Naive thymus-derived CD4-positive, alpha-beta T cell (primary cell): ENCODE data around the gene LRP5. TPM values are rescaled to one million over a fixed set of nuclear protein-coding genes. Genes with fewer than 3 reads are reported as not detected.

Experiments
- ATAC-seq: fragments of 150-1000 bp; cut with Tn5 transposase; 2 replicates; pipeline ENCODE4 v1.10.0; 2021; ENCODE audit warnings: mild to moderate bottlenecking, moderate library complexity
- CTCF ChIA-PET: fragments of 350-600 bp; sonication (Branson Sonifier 250); formaldehyde crosslinking; loops from one replicate; lab custom pipeline; 2021; ENCODE audit warnings: antibody characterized with exemption; lab: Charles Lee
- POLR2A ChIA-PET: fragments of 350-600 bp; sonication (Branson Sonifier 250); formaldehyde crosslinking; loops from one replicate; lab custom pipeline; 2021; ENCODE audit warnings: antibody characterized with exemption, inconsistent platforms; lab: Charles Lee
- DNase-seq, 9 donors: peaks; one replicate each; pipeline versions ENCODE4 v3.0.0 to v3.0.0-alpha.2; 2020 to 2022; ENCODE audit warnings: mixed read lengths in 1 of 9
- H3K27ac ChIP-seq: one replicate; pipeline ENCODE4 v1.7.0; 2013; ENCODE audit warnings: mild to moderate bottlenecking, low read depth, low read length, moderate library complexity
- H3K27me3 ChIP-seq, 2 donors: one replicate each; pipeline ENCODE4 v1.7.0; 2013; ENCODE audit warnings: low read length in 2 of 2, mild to moderate bottlenecking in 2 of 2, moderate library complexity in 2 of 2; ENCODE audit not compliant: control insufficient read depth in 2 of 2, insufficient read depth in 2 of 2
- H3K36me3 ChIP-seq, 3 experiments: 1 replicate in 2 of 3; 2 replicates in 1 of 3; pipeline ENCODE4 v1.7.0; 2013; ENCODE audit warnings: low read length in 3 of 3, mild to moderate bottlenecking in 3 of 3, moderate library complexity in 1 of 3; ENCODE audit not compliant: insufficient read depth in 3 of 3, control insufficient read depth in 2 of 3
- H3K4me1 ChIP-seq, 2 donors: one replicate each; pipeline ENCODE4 v1.7.0; 2013; ENCODE audit warnings: low read length in 2 of 2, mild to moderate bottlenecking in 2 of 2, moderate library complexity in 1 of 2; ENCODE audit not compliant: control insufficient read depth in 2 of 2, insufficient read depth in 2 of 2
- H3K4me3 ChIP-seq: 2 replicates; pipeline ENCODE4 v1.7.0; 2013; ENCODE audit warnings: mild to moderate bottlenecking, low read length
- H3K9me3 ChIP-seq, 3 experiments: 1 replicate in 2 of 3; 2 replicates in 1 of 3; pipeline ENCODE4 v1.7.0; 2013; ENCODE audit warnings: low read length in 3 of 3; ENCODE audit not compliant: control insufficient read depth in 2 of 3
- H3K27ac Mint-ChIP-seq, 9 donors: one replicate each; pipeline ENCODE4 v1.8.0; 2020 to 2022; ENCODE audit warnings: mixed read lengths in 9 of 9, mild to moderate bottlenecking in 8 of 9, moderate library complexity in 5 of 9, inconsistent platforms in 2 of 9
- H3K27me3 Mint-ChIP-seq, 5 donors: one replicate each; pipeline ENCODE4 v1.8.0; 2021 to 2022; ENCODE audit warnings: mixed read lengths in 5 of 5, mild to moderate bottlenecking in 1 of 5
- H3K36me3 Mint-ChIP-seq, 5 donors: one replicate each; pipeline ENCODE4 v1.8.0; 2020 to 2022; ENCODE audit warnings: mixed read lengths in 5 of 5, mild to moderate bottlenecking in 3 of 5, inconsistent platforms in 1 of 5
- H3K4me1 Mint-ChIP-seq, 7 donors: one replicate each; pipeline ENCODE4 v1.8.0; 2020 to 2022; ENCODE audit warnings: mixed read lengths in 7 of 7, mild to moderate bottlenecking in 3 of 7, inconsistent platforms in 1 of 7
- H3K4me3 Mint-ChIP-seq, 10 donors: one replicate each; pipeline ENCODE4 v1.8.0; 2020 to 2022; ENCODE audit warnings: mild to moderate bottlenecking in 10 of 10, mixed read lengths in 10 of 10, moderate library complexity in 6 of 10, inconsistent platforms in 2 of 10
- H3K9me3 Mint-ChIP-seq, 11 donors: one replicate each; pipeline ENCODE4 v1.8.0; 2020 to 2022; ENCODE audit warnings: mixed read lengths in 11 of 11, mild to moderate bottlenecking in 4 of 11, inconsistent platforms in 1 of 11, moderate library complexity in 1 of 11
- intact Hi-C, 2 donors: fragments of 100-400 bp; cut with micrococcal nuclease; formaldehyde crosslinking; loops; one replicate each; pipeline ENCODE4 v1.15.1; 2023
- polyA plus RNA-seq, 2 donors: library from polyadenylated mRNA; unstranded; fragments of 300-500 nt; fragmentation: Illumina TruSeq; gene quantifications; one replicate each; pipeline ENCODE4 v1.2.3, GENCODE V29; 2021
- total RNA-seq, 6 experiments: library from RNA in 5 of 6; stranded (reverse) in 5 of 6; gene quantifications; 1 replicate in 5 of 6; 2 replicates in 1 of 6; pipeline ENCODE4 v1.2.3 and lab custom pipeline; 2021 to 2026

Gene LRP5
- total and polyA plus RNA-seq, 7 experiments from 2014 or later: 0.35 to 29.9 (median 2.2) TPM

DNA sequence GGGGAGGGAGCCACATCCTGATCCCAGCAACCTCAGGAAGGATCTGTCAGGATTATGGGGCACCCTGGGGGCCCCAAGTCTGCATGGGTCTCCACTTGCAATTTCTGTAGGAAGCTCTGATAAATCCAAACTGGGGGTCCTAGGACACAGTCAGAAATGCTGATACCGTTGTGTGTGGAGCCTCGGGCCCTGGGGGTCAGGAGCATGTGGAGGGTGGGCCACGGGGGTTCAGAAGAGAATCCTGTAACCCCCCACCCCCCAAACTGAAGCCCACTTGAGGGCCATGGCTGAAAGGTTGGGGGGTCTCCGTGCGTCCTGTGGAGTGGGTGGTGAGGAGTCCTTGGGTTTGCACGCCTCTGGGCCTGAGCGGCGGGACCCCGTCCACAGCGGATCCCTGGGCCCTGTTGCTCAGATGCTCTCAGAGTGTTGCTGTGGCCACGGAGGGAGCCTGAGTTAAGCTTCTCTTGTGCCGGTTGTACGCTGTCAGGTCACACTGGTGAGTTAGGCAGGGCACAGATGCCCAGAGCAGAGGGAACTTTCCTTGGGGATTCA, 72.2 kb downstream of the LRP5 start:
- H3K27ac ChIP-seq: no peak overlapping the region
- no peaks in the 10 kb centered on the region for H3K27me3 ChIP-seq
- H3K36me3 ChIP-seq: no peaks in the 10 kb centered on the region
- Mint-ChIP-seq H3K36me3 (no peaks in the 10 kb centered on the region), H3K27ac (no peak overlapping the region), H3K9me3 (no peaks in the 10 kb centered on the region), H3K4me3 (no peak overlapping the region), H3K4me1 (peaks cover 0 to 36% (median 12%) of the 10 kb centered on the region in 7 donors), H3K27me3 (peaks cover 0 to 13% (median 6%) of the 10 kb centered on the region in 5 donors)
- no peak for ATAC-seq
- CTCF ChIA-PET: interaction anchor here (0.6 to 1.1 kb wide), 3 partner anchors 23 to 1544 kb away, joined by 3 to 6 read pairs (median 3); no protein-coding TSS in a partner anchor
- POLR2A ChIA-PET: no interaction called here
- H3K4me3 ChIP-seq: no peak overlapping the region
- intact Hi-C loops: loop anchor here (1.0 kb wide), 3 partner anchors 87 to 127 kb away; partner anchors contain the start of gene C11orf24 (in 1 of the 2)
- H3K4me1 ChIP-seq: no peaks in the 10 kb centered on the region
- H3K9me3 ChIP-seq: no peaks in the 10 kb centered on the region
- DNase-seq: no peak

- Histone ChIP-seq H3K36me3 (no peaks in the 10 kb centered on the region), H3K9me3 (no peaks in the 10 kb centered on the region), H3K27me3 (no peaks in the 10 kb centered on the region), H3K27ac (no peak overlapping the region), H3K4me3 (no peak overlapping the region), H3K4me1 (no peaks in the 10 kb centered on the region)
- Mint-ChIP-seq H3K27me3 (peaks cover 0 to 8% (median 2%) of the 10 kb centered on the region in 5 donors), H3K9me3 (no peaks in the 10 kb centered on the region), H3K4me3 (no peak overlapping the region), H3K27ac (no peak overlapping the region), H3K4me1 (peaks cover 0 to 31% (median 8%) of the 10 kb centered on the region in 7 donors), H3K36me3 (no peaks in the 10 kb centered on the region)
- no peak for DNase-seq
- ChIA-PET POLR2A (no interaction called here), CTCF (interaction anchor here (0.5 to 1.1 kb wide), 3 partner anchors 23 to 475 kb away, joined by 3 to 6 read pairs (median 3); no protein-coding TSS in a partner anchor)
- intact Hi-C loops: no loop called here
- ATAC-seq: no peak
Observed at GRCh38 chr11:68385128-68385527, 72.7 kb downstream of the LRP5 start.

DNA sequence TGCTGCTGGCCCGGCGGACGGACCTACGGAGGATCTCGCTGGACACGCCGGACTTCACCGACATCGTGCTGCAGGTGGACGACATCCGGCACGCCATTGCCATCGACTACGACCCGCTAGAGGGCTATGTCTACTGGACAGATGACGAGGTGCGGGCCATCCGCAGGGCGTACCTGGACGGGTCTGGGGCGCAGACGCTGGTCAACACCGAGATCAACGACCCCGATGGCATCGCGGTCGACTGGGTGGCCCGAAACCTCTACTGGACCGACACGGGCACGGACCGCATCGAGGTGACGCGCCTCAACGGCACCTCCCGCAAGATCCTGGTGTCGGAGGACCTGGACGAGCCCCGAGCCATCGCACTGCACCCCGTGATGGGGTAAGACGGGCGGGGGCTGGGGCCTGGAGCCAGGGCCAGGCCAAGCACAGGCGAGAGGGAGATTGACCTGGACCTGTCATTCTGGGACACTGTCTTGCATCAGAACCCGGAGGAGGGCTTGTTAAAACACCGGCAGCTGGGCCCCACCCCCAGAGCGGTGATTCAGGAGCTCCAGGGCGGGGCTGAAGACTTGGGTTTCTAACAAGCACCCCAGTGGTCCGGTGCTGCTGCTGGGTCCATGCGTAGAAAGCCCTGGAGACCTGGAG, 74.1 kb downstream of the LRP5 start:
- no peak overlapping the region for H3K4me3 Mint-ChIP-seq
- H3K9me3 Mint-ChIP-seq: no peaks in the 10 kb centered on the region
- H3K27me3 ChIP-seq: no peaks in the 10 kb centered on the region
- no peaks in the 10 kb centered on the region for H3K9me3 ChIP-seq
- H3K4me1 Mint-ChIP-seq: peaks cover 0 to 18% (median 0%) of the 10 kb centered on the region in 7 donors
- H3K36me3 ChIP-seq: no peaks in the 10 kb centered on the region
- intact Hi-C loops: no loop called here
- H3K4me1 ChIP-seq: no peaks in the 10 kb centered on the region
- no peaks in the 10 kb centered on the region for H3K27me3 Mint-ChIP-seq
- no peak overlapping the region for H3K27ac Mint-ChIP-seq
- ChIA-PET CTCF (no interaction called here), POLR2A (no interaction called here)
- H3K36me3 Mint-ChIP-seq: no peaks in the 10 kb centered on the region
- DNase-seq (no peak), ATAC-seq (no peak)
- no peak overlapping the region for H3K4me3 ChIP-seq
- no peak overlapping the region for H3K27ac ChIP-seq

GRCh38 chr11:68387840-68388239, 75.4 kb downstream of the LRP5 start:
- no peaks in the 10 kb centered on the region for H3K27me3 ChIP-seq
- CTCF ChIA-PET: no interaction called here
- no peaks in the 10 kb centered on the region for H3K9me3 ChIP-seq
- Mint-ChIP-seq H3K27ac (no peak overlapping the region), H3K36me3 (peaks cover 0 to 2% (median 0%) of the 10 kb centered on the region in 5 donors), H3K4me1 (peaks cover 0 to 6% (median 0%) of the 10 kb centered on the region in 7 donors), H3K9me3 (no peaks in the 10 kb centered on the region), H3K27me3 (no peaks in the 10 kb centered on the region), H3K4me3 (no peak overlapping the region)
- no peaks in the 10 kb centered on the region for H3K4me1 ChIP-seq
- no peak overlapping the region for H3K4me3 ChIP-seq
- POLR2A ChIA-PET: no interaction called here
- DNase-seq (no peak), ATAC-seq (no peak)
- H3K27ac ChIP-seq: no peak overlapping the region
- intact Hi-C loops: no loop called here
- H3K36me3 ChIP-seq: no peaks in the 10 kb centered on the region

DNA sequence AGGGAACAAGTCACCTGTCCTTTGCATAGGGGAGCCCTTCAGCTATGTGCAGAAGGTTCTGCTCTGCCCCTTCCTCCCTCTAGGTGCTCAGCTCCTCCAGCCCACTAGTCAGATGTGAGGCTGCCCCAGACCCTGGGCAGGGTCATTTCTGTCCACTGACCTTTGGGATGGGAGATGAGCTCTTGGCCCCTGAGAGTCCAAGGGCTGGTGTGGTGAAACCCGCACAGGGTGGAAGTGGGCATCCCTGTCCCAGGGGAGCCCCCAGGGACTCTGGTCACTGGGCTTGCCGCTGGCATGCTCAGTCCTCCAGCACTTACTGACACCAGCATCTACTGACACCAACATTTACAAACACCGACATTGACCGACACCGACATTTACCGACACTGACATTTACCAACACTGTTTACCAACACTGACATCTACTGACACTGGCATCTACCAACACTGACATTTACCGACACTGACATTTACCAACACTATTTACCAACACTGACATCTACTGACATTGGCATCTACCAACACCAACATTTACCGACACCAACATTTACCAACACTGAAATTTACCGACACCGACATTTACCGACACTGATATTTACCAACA, 76.3 kb downstream of the LRP5 start:
- Mint-ChIP-seq H3K4me3 (no peak overlapping the region), H3K36me3 (peaks cover 0 to 2% (median 0%) of the 10 kb centered on the region in 5 donors), H3K9me3 (no peaks in the 10 kb centered on the region), H3K27ac (no peak overlapping the region), H3K4me1 (peaks cover 0 to 3% (median 0%) of the 10 kb centered on the region in 7 donors), H3K27me3 (no peaks in the 10 kb centered on the region)
- H3K27ac ChIP-seq: no peak overlapping the region
- no peak overlapping the region for H3K4me3 ChIP-seq
- H3K4me1 ChIP-seq: no peaks in the 10 kb centered on the region
- ATAC-seq (no peak), DNase-seq (no peak)
- no peaks in the 10 kb centered on the region for H3K9me3 ChIP-seq
- CTCF ChIA-PET: interaction anchor here (0.6 kb wide), 1 partner anchor 139 kb away, joined by 4 read pairs; no protein-coding TSS in a partner anchor
- no peaks in the 10 kb centered on the region for H3K36me3 ChIP-seq
- no peaks in the 10 kb centered on the region for H3K27me3 ChIP-seq
- POLR2A ChIA-PET: no interaction called here
- intact Hi-C loops: no loop called here

DNA sequence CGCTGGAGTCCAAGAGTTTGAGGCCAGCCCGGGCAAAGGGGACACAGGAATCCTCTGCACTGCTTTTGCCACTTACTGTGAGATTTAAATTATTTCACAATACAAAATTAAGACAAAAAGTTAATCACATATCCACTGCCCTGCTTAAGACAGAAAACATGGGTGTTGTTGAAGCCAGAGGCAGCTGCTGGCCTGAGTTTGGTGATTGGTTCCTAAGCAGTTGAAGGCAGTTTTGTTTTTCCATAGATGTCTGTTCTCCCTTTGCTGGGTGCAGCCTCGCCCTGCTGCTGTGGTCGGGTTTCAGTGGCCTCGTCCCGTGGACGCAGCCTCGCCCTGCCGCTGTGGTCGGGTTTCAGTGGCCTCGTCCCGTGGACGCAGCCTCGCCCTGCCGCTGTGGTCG, 77.9 kb downstream of the LRP5 start:
- Mint-ChIP-seq H3K36me3 (peaks cover 0 to 2% (median 0%) of the 10 kb centered on the region in 5 donors), H3K27ac (no peak overlapping the region), H3K27me3 (no peaks in the 10 kb centered on the region), H3K4me1 (no peaks in the 10 kb centered on the region), H3K9me3 (peaks cover 0 to 2% (median 0%) of the 10 kb centered on the region in 11 donors), H3K4me3 (no peak overlapping the region)
- ATAC-seq (no peak), DNase-seq (no peak)
- ChIA-PET CTCF (no interaction called here), POLR2A (no interaction called here)
- Histone ChIP-seq H3K4me3 (no peak overlapping the region), H3K27me3 (no peaks in the 10 kb centered on the region), H3K9me3 (no peaks in the 10 kb centered on the region), H3K27ac (no peak overlapping the region), H3K36me3 (no peaks in the 10 kb centered on the region), H3K4me1 (no peaks in the 10 kb centered on the region)
- intact Hi-C loops: no loop called here
